ENCODE data around the gene WBP4.

GRCh38 chr13:41130356-41130755, 69.0 kb downstream of the WBP4 start:
- TF ChIP-seq YY1 (IDR thresholded peaks at IDR 0.05) (no peak), GABPA (IDR thresholded peaks at IDR 0.05 in 1 of 2, conservative IDR thresholded peaks at IDR 0.05 in 1 of 2) (no peak), RAD21 (IDR thresholded peaks at IDR 0.05) (no peak), TAF1 (conservative IDR thresholded peaks at IDR 0.05) (no peak), EGR1 (IDR thresholded peaks at IDR 0.05; ENCODE audit: low read depth in 2 of 2) (no peak), CTCF (IDR thresholded peaks at IDR 0.05; ENCODE audit: low read depth, low read length, missing input control) (no peak), JUND (IDR thresholded peaks at IDR 0.05) (no peak)
